ENCODE results near the gene KCNA2. TPM values are rescaled to one million over a fixed set of nuclear protein-coding genes. Genes with fewer than 3 reads are reported as not detected.

KCNA2 gene
- total RNA-seq, 4 donors from 2014 or later: 2.9 to 6.8 (median 3.5) TPM

DNA sequence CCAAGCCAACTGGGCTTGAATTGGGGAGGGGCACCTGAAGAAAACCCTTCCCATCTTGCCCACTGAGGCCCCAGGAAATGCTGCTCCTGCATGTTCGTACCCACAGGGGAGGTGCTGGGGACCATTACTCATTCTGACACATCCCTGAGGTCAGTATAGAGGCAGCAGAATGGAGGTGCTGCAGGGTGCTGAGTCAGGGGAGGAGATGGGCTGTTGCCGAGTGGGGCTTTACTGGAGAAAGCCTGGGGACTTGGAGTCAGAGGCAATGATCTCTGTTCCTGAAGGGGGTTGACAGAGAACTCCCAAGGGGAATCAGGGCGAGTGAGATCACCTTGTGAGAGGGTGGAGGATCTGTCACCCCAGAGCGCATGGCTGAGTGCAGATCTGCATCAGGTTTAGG lies 47.0 kb downstream of the KCNA2 start:
- no peaks in the 10 kb centered on the region for H3K36me3 ChIP-seq
- no peak overlapping the region for H3K27ac ChIP-seq
- DNase-seq: no peak
- H3K4me3 ChIP-seq (replicated peaks in 1 of 3): no peak overlapping the region
- no peak for TF ChIP-seq CTCF (IDR thresholded peaks at IDR 0.05)
- TF ChIP-seq POLR2A (IDR thresholded peaks at IDR 0.05): no peak
- intact Hi-C loops (cut with DNase I): no loop called here
- H3K27me3 ChIP-seq: no peaks in the 10 kb centered on the region
- 45 to 82% methylated on average over 4 of the region's 4 CpGs for WGBS, 2 donors
- H3K4me1 ChIP-seq: peaks cover 5 to 8% of the 10 kb centered on the region in 2 donors
- no peaks in the 10 kb centered on the region for H3K9me3 ChIP-seq

DNA sequence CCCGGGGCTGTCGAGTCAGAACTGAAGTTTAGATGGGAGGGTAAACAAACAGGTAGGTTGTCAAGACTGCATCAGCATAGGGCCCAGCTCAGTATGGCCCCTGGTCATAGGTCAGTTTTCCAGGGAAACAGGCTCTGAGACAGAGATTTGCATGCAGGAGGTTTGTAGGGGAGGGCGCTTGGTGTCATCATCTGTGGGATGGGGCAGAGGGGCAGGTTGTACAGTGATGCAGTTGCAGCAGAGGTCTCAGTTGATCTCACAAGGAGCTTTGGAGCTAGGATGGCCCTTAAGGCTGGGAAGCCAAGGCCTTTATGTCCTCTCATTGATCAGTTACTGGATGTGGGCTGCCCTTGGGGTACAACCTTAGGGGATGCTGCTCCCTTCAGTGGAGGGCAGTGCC lies 48.7 kb downstream of the KCNA2 start:
- WGBS, 2 donors: 66 to 75% methylated on average over 3 of the region's 3 CpGs
- H3K36me3 ChIP-seq: no peaks in the 10 kb centered on the region
- H3K27ac ChIP-seq: no peak overlapping the region
- no peak for TF ChIP-seq POLR2A (IDR thresholded peaks at IDR 0.05)
- no peaks in the 10 kb centered on the region for H3K9me3 ChIP-seq
- H3K27me3 ChIP-seq: no peaks in the 10 kb centered on the region
- no peak for DNase-seq
- intact Hi-C loops (cut with DNase I): loop anchor here (2.0 kb wide), 1 partner anchor 59 kb away; no protein-coding TSS in a partner anchor
- no peak overlapping the region for H3K4me3 ChIP-seq (replicated peaks in 1 of 3)
- H3K4me1 ChIP-seq: peaks cover 5 to 8% of the 10 kb centered on the region in 2 donors

GRCh38 chr1:110556471-110556807 lies 49.7 kb downstream of the KCNA2 start:
- no peaks in the 10 kb centered on the region for H3K27me3 ChIP-seq
- H3K4me3 ChIP-seq (replicated peaks in 1 of 3): no peak overlapping the region
- H3K27ac ChIP-seq: no peak overlapping the region
- intact Hi-C loops (cut with DNase I): loop anchor here (2.0 kb wide), 1 partner anchor 60 kb away; no protein-coding TSS in a partner anchor
- no peaks in the 10 kb centered on the region for H3K36me3 ChIP-seq
- WGBS, 2 donors: 54 to 58% methylated on average over 4 to 5 of the region's 5 CpGs
- TF ChIP-seq CTCF (IDR thresholded peaks at IDR 0.05): no peak
- no peak for TF ChIP-seq POLR2A (IDR thresholded peaks at IDR 0.05)
- peaks cover 5 to 8% of the 10 kb centered on the region in 2 donors for H3K4me1 ChIP-seq
- no peak for DNase-seq
- no peaks in the 10 kb centered on the region for H3K9me3 ChIP-seq

DNA sequence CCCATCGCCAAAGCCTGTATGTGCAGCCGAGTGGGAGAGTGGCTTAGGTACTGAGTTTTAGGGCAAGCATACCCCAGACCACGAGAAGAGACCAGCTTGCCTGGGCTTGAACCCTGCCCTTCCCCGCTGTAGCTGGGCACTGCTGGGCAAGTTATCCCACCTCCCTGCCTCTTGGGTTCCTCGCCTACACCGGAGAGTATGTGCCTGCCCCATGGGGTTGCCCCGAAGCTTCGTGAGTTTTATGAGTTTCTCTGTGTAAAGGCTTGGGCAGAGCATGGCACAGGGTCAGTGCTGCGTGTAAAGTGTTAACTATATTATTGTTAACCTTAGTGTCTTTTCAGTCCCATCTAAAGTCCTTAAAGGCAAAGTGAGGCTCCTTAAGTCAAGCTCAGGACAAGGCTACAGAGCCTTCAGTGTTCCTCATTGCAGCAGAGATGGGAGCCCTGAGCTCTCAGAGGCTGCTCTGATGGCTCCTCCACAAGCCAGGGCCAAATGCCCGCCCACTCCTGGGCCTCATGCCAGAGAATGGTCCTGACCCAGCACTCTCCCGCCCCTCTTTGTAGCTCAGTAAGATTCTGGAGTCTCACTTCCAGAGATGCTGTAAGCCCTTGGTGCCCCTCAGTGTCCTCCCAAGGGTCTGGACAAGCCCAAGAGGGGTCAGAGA lies 50.2 kb downstream of the KCNA2 start:
- no peaks in the 10 kb centered on the region for H3K36me3 ChIP-seq
- TF ChIP-seq POLR2A (IDR thresholded peaks at IDR 0.05) (no peak), CTCF (IDR thresholded peaks at IDR 0.05) (no peak)
- H3K4me1 ChIP-seq: peaks cover 5 to 8% of the 10 kb centered on the region in 2 donors
- no peak overlapping the region for H3K4me3 ChIP-seq (replicated peaks in 1 of 3)
- no peaks in the 10 kb centered on the region for H3K27me3 ChIP-seq
- H3K9me3 ChIP-seq: no peaks in the 10 kb centered on the region
- WGBS, 2 donors: 34 to 41% methylated on average over 5 to 11 of the region's 11 CpGs
- DNase-seq: peak; percentile 75 to 77
- no peak overlapping the region for H3K27ac ChIP-seq
- intact Hi-C loops (cut with DNase I): loop anchor here (2.0 kb wide), 1 partner anchor 61 kb away; no protein-coding TSS in a partner anchor

- no peaks in the 10 kb centered on the region for H3K36me3 ChIP-seq
- 14 to 15% methylated on average over 11 to 25 of the region's 53 CpGs for WGBS, 2 donors
- no peak overlapping the region for H3K27ac ChIP-seq
- peaks cover 5 to 8% of the 10 kb centered on the region in 2 donors for H3K4me1 ChIP-seq
- no peaks in the 10 kb centered on the region for H3K27me3 ChIP-seq
- no peak overlapping the region for H3K4me3 ChIP-seq (replicated peaks in 1 of 3)
- intact Hi-C loops (cut with DNase I): no loop called here
- no peaks in the 10 kb centered on the region for H3K9me3 ChIP-seq
- peak; percentile 71 for DNase-seq
- TF ChIP-seq CTCF (IDR thresholded peaks at IDR 0.05) (peak in 5 of 6 experiments; percentile 38 to 83 (median 61)), POLR2A (IDR thresholded peaks at IDR 0.05) (no peak)
Measured at GRCh38 chr1:110554871-110555801, 51.0 kb downstream of the KCNA2 start.
